T-cell (primary cell): ENCODE data around the gene CDH22. TPM values are rescaled to one million over a fixed set of nuclear protein-coding genes. Genes with fewer than 3 reads are reported as not detected.

Experiments
- ATAC-seq, 4 experiments: fragments of 200-7000 bp in 3 of 4; fragments of 150-1000 bp in 1 of 4; cut with Tn5 transposase; replicated peaks in 1 of 4; 1 replicate in 3 of 4; 2 replicates in 1 of 4; pipeline ENCODE4 v1.10.0; 2021; ENCODE audit warnings: moderate library complexity in 3 of 4, mild to moderate bottlenecking in 2 of 4, moderate number of reproducible peaks in 1 of 4
- CTCF ChIA-PET, 2 donors: fragments of 300-600 bp; sonication (Branson Sonifier 250); formaldehyde crosslinking; loops; one replicate each; lab custom pipeline; 2022; ENCODE audit warnings: antibody characterized with exemption in 2 of 2; lab: Charles Lee
- POLR2A ChIA-PET, 2 donors: fragments of 300-600 bp; sonication (Branson Sonifier 250); formaldehyde crosslinking; loops; one replicate each; lab custom pipeline; 2022; ENCODE audit warnings: antibody characterized with exemption in 2 of 2; lab: Charles Lee
- DNase-seq, 35 experiments: peaks; one replicate each; pipeline versions ENCODE4 v3.0.0 to v3.0.0-alpha.2; 2013 to 2023
- H3K27ac ChIP-seq: one replicate; pipeline ENCODE4 v1.5.1; 2013; ENCODE audit warnings: low read length
- H3K27me3 ChIP-seq, 2 experiments: replicated peaks in 1 of 2; 1 replicate in 1 of 2; 2 replicates in 1 of 2; pipeline versions ENCODE4 v1.6.1 to v1.7.0; 2013; ENCODE audit warnings: low read length in 1 of 2, mixed read lengths in 1 of 2; ENCODE audit not compliant: control insufficient read depth in 2 of 2, insufficient read depth in 2 of 2; ENCODE audit errors: extremely low read depth in 1 of 2
- H3K36me3 ChIP-seq, 2 donors: 1 replicate in 1 of 2; 2 replicates in 1 of 2; pipeline versions ENCODE4 v1.6.1 to v1.7.0; 2013; ENCODE audit warnings: low read length in 1 of 2; ENCODE audit not compliant: control insufficient read depth in 2 of 2, insufficient read depth in 1 of 2; ENCODE audit errors: extremely low read depth in 1 of 2
- H3K4me1 ChIP-seq, 2 experiments: 1 replicate in 1 of 2; 2 replicates in 1 of 2; pipeline versions ENCODE4 v1.6.1 to v1.7.0; 2013; ENCODE audit warnings: low read length in 2 of 2, mixed read lengths in 1 of 2; ENCODE audit not compliant: insufficient read depth in 2 of 2, control insufficient read depth in 1 of 2; ENCODE audit errors: extremely low read depth in 1 of 2
- H3K4me3 ChIP-seq, 2 donors: 1 replicate in 1 of 2; 2 replicates in 1 of 2; pipeline versions ENCODE4 v1.5.1 to v1.7.0; 2013; ENCODE audit warnings: mild to moderate bottlenecking in 2 of 2, low read length in 1 of 2, moderate library complexity in 1 of 2; ENCODE audit not compliant: control insufficient read depth in 1 of 2; ENCODE audit errors: extremely low read depth in 1 of 2
- H3K9me3 ChIP-seq: 2 replicates; pipeline ENCODE4 v1.7.0; 2013
- H3K27ac Mint-ChIP-seq, 2 donors: one replicate each; pipeline ENCODE4 v1.8.0; 2020 to 2021; ENCODE audit warnings: mild to moderate bottlenecking in 2 of 2, mixed read lengths in 2 of 2
- H3K27me3 Mint-ChIP-seq, 2 donors: one replicate each; pipeline ENCODE4 v1.8.0; 2021 to 2022; ENCODE audit warnings: mixed read lengths in 2 of 2
- H3K36me3 Mint-ChIP-seq: one replicate; pipeline ENCODE4 v1.8.0; 2021; ENCODE audit warnings: mixed read lengths
- H3K4me1 Mint-ChIP-seq, 3 donors: one replicate each; pipeline ENCODE4 v1.8.0; 2020 to 2022; ENCODE audit warnings: mixed read lengths in 3 of 3, mild to moderate bottlenecking in 1 of 3
- H3K4me3 Mint-ChIP-seq, 3 donors: one replicate each; pipeline ENCODE4 v1.8.0; 2020 to 2022; ENCODE audit warnings: mild to moderate bottlenecking in 3 of 3, mixed read lengths in 3 of 3, moderate library complexity in 3 of 3
- H3K9me3 Mint-ChIP-seq, 3 donors: one replicate each; pipeline ENCODE4 v1.8.0; 2020 to 2022; ENCODE audit warnings: mixed read lengths in 3 of 3
- WGBS: methylation state at CpG from one replicate; pipeline ENCODE4 v1.1.5; 2013; ENCODE audit warnings: missing lambda C conversion rate; ENCODE audit not compliant: insufficient coverage; 5-methylcytosine and 5-hydroxymethylcytosine counted together
- total RNA-seq, 35 experiments: library from RNA in 6 of 35; stranded (reverse) in 6 of 35; fragments of 120-200 nt in 1 of 35; gene quantifications; one replicate each; pipeline versions ENCODE4 v1.2.1 to v1.2.4 and lab custom pipeline; 2013 to 2026

CDH22 gene
- total RNA-seq, 5 donors from 2014 or later (not counting 1 experiment from before 2014, with no cell fraction given), result not detected

DNA sequence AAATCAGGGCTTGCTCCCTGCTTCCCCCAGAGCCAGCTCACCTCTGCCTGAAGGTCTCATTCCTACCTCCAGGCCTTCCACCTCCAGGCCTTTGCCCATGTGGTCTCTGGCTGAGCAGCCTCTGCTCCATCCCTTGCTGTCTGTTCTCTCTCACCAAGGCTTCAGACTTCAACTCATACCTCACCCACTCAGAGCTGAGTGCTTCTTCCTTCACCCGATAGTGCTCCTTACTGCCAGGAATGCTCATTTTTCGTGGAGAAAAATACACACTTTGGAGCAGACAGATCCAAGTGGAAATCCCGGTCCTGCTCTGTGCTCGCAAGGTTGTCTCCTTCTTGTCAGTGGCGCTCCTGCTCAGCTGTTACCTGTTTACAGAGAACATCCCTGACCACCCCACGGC lies 7.0 kb upstream of the CDH22 start:
- Histone ChIP-seq H3K27me3 (peaks cover 17 to 82% of the 10 kb centered on the region in 2 experiments), H3K36me3 (no peaks in the 10 kb centered on the region), H3K27ac (no peak overlapping the region), H3K4me1 (peaks cover 0 to 9% of the 10 kb centered on the region in 2 experiments), H3K9me3 (no peaks in the 10 kb centered on the region), H3K4me3 (no peak overlapping the region)
- no peak overlapping the region for H3K4me3 Mint-ChIP-seq
- H3K4me1 Mint-ChIP-seq, result peaks cover 4 to 15% (median 7%) of the 10 kb centered on the region in 3 donors
- no peaks in the 10 kb centered on the region for H3K36me3 Mint-ChIP-seq
- peaks cover 62 to 85% of the 10 kb centered on the region in 2 donors for H3K27me3 Mint-ChIP-seq
- 81% methylated on average over 6 of the region's 6 CpGs for WGBS
- DNase-seq (no peak), ATAC-seq (no peak)
- CTCF ChIA-PET, result no interaction called here
- no peak overlapping the region for H3K27ac Mint-ChIP-seq
- POLR2A ChIA-PET, result no interaction called here
- H3K9me3 Mint-ChIP-seq, result no peaks in the 10 kb centered on the region

DNA sequence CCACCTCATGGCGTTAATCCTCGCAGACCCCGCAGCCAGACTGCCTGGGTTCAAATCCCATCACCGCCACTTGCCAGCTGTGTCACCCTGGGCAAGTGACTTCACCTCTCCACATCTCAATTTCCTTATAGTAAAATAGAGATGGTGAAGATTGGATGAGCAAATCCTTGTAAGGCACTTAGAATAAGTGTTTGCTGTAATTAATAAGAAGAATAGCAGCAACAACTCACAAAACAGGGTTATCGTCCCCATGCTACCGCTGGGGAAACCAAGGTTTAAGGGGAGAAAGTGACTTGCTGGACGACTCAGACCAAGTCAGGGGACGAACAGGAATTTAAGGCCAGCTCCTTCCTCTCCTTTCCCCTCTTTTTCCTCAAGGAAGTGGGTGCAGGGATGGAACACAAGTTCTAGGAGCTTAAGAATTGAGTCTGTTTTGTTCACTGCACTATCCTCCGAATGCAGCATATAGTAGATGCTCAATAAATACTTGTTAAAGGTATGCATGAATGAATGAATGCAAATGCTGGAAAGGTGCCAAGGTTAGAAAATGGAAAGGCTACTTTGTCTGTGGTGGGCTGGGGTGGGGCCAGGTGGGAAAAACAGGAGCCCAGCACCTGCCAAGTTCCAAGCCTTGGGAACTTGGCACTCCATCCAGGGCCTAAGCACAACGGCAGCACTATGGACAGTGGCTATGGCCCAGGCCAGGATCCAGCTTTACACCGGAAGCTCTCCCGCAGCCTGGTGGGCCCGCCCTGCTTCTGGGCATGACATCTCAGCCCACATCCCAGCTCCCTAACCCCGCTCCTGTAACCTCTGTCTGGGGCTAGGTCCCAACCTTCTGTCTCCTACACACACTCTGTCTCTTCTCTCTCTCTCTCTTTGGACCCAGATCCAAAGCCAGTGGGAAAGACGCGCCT lies 4.9 kb upstream of the CDH22 start:
- ChIA-PET POLR2A (no interaction called here), CTCF (no interaction called here)
- Mint-ChIP-seq H3K9me3 (no peaks in the 10 kb centered on the region), H3K27me3 (peaks cover 65 to 86% of the 10 kb centered on the region in 2 donors), H3K36me3 (no peaks in the 10 kb centered on the region), H3K4me3 (no peak overlapping the region), H3K4me1 (peaks cover 8 to 17% (median 17%) of the 10 kb centered on the region in 3 donors), H3K27ac (peak overlapping the region in 1 of 2 donors; percentile 77)
- H3K4me1 ChIP-seq, result peaks cover 0 to 13% of the 10 kb centered on the region in 2 experiments
- WGBS, result 85% methylated on average over 4 of the region's 16 CpGs
- H3K27me3 ChIP-seq, result peaks cover 17 to 94% of the 10 kb centered on the region in 2 experiments
- H3K36me3 ChIP-seq, result no peaks in the 10 kb centered on the region
- no peak for ATAC-seq
- H3K9me3 ChIP-seq, result no peaks in the 10 kb centered on the region
- no peak overlapping the region for H3K27ac ChIP-seq
- no peak overlapping the region for H3K4me3 ChIP-seq
- DNase-seq, result no peak

DNA sequence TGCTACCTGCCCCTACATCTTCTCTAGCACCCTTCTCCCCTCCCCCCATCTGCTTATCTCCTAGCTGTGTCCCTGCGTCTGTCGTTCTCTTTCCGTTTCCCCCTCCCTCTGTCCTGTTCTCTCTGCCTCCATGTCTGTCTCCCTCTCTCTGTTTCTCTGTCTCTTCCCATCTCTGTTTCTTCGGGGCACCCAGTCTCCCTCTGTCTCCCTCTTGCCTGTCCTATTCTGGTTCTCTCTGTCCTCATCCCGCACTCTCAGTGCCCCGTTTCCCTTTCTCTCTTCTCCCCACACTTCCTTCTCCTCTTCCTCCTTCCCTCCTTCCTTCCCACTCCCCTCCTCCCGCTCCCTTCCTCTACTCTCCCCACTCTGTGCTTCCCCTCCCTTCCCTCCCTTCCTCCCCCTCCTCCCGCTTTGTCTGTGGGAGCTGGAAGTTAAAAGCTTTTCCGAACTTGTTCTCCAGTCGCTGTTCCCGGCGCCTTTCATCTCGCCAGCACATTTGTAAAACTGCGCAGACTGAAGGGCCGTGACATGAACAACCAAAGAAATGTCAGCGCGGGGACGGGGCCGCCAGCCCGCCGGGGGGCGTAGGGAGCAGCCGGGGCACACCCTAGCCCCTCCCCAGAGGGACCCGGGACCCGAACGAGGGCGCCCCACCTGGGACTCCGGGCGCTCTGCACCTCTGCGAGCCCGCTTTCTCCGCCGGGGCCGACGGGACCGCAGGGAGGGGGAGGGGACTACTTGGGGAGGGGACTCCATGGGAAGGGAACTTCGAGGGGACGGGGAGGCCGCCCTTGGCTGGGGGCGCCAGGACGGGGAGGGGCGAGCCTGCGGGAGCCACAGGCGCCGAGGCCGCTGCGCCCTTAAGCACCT lies 4.0 kb upstream of the CDH22 start:
- Histone ChIP-seq H3K9me3 (no peaks in the 10 kb centered on the region), H3K36me3 (no peaks in the 10 kb centered on the region), H3K4me3 (no peak overlapping the region), H3K27ac (no peak overlapping the region), H3K4me1 (peaks cover 0 to 17% of the 10 kb centered on the region in 2 experiments), H3K27me3 (peaks cover 17 to 89% of the 10 kb centered on the region in 2 experiments)
- ChIA-PET CTCF (interaction anchor here in 1 of 2 donors (0.6 kb wide), 2 partner anchors 63 to 130 kb away, joined by 3 to 4 read pairs; no protein-coding TSS in a partner anchor), POLR2A (no interaction called here)
- Mint-ChIP-seq H3K4me1 (peaks cover 8 to 17% (median 17%) of the 10 kb centered on the region in 3 donors), H3K4me3 (peak overlapping the region in 1 of 3 donors; percentile 45), H3K27me3 (peaks cover 65 to 80% of the 10 kb centered on the region in 2 donors), H3K36me3 (no peaks in the 10 kb centered on the region), H3K27ac (peak overlapping the region in 1 of 2 donors; percentile 50), H3K9me3 (no peaks in the 10 kb centered on the region)
- DNase-seq (peak in 1 of 35 experiments; percentile 18), ATAC-seq (peak in 1 of 4 experiments; percentile 30)
- 3% methylated on average over 22 of the region's 47 CpGs for WGBS

DNA sequence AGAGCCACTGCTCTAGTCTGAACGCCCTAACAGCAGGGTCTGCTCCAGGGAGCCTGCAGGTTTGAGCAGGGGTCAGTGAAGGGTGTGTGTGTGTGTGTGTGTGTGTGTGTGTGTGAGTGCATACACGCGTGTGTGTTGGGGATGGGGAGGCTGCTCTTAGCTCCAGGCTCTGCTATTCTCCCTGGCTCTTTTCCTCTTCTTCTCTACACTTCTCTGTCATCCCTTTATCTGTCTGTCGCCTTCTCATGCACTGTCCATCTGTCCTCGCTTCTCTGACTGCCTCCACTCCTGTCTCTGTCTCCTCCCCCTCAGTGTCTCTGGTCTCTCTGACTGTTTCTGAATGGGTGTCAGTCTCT lies 3.4 kb upstream of the CDH22 start:
- peaks cover 8 to 21% (median 20%) of the 10 kb centered on the region in 3 donors for H3K4me1 Mint-ChIP-seq
- H3K4me1 ChIP-seq, result peaks cover 0 to 23% of the 10 kb centered on the region in 2 experiments
- 19% methylated on average over 2 of the region's 5 CpGs for WGBS
- H3K36me3 ChIP-seq, result no peaks in the 10 kb centered on the region
- peak overlapping the region in 1 of 3 donors; percentile 45 for H3K4me3 Mint-ChIP-seq
- H3K27me3 Mint-ChIP-seq, result peaks cover 68 to 79% of the 10 kb centered on the region in 2 donors
- ChIA-PET CTCF (interaction anchor here in 1 of 2 donors (0.6 kb wide), 2 partner anchors 64 to 131 kb away, joined by 3 to 4 read pairs; no protein-coding TSS in a partner anchor), POLR2A (no interaction called here)
- no peaks in the 10 kb centered on the region for H3K9me3 Mint-ChIP-seq
- DNase-seq (no peak), ATAC-seq (no peak)
- no peak overlapping the region for H3K27ac ChIP-seq
- H3K4me3 ChIP-seq, result no peak overlapping the region
- H3K27me3 ChIP-seq, result peaks cover 18 to 90% of the 10 kb centered on the region in 2 experiments
- peak overlapping the region in 1 of 2 donors; percentile 50 for H3K27ac Mint-ChIP-seq
- H3K36me3 Mint-ChIP-seq, result no peaks in the 10 kb centered on the region
- H3K9me3 ChIP-seq, result no peaks in the 10 kb centered on the region

DNA sequence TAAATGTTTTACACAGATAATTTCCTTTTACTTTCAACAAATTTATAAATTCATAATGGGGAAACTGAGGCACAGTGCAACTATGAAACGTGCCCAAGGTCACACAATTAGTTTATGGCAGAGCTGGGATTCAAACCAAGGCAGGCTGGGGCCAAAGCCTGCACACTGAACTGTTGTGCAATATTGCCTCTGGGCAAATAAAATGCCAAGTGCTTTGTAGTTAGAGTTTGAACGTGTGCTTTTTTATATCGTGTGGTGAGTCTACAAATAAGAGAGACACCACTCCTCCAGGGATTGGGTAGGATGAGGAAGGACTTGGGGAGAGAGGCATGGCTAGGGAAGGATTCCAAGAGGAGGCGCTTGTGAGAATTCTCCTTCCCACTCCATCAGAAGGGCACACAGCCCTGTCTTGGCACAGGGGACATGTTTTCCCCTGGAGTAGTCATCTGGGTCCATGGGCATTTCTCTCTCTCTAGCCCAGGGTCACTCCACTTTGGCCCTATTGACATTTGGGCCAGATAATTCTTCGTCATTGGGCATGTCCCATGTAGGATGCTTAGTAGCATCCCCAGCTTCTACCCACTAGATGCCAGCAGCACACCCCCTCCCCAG lies 2.8 kb upstream of the CDH22 start:
- ChIA-PET POLR2A (no interaction called here), CTCF (no interaction called here)
- ATAC-seq, result no peak
- H3K9me3 Mint-ChIP-seq, result no peaks in the 10 kb centered on the region
- 20% methylated on average over 1 of the region's 5 CpGs for WGBS
- H3K27ac ChIP-seq, result no peak overlapping the region
- H3K4me3 ChIP-seq, result no peak overlapping the region
- H3K36me3 ChIP-seq, result no peaks in the 10 kb centered on the region
- no peak overlapping the region for H3K27ac Mint-ChIP-seq
- H3K36me3 Mint-ChIP-seq, result no peaks in the 10 kb centered on the region
- peaks cover 8 to 25% (median 22%) of the 10 kb centered on the region in 3 donors for H3K4me1 Mint-ChIP-seq
- peaks cover 71 to 79% of the 10 kb centered on the region in 2 donors for H3K27me3 Mint-ChIP-seq
- peaks cover 0 to 23% of the 10 kb centered on the region in 2 experiments for H3K4me1 ChIP-seq
- peaks cover 24 to 91% of the 10 kb centered on the region in 2 experiments for H3K27me3 ChIP-seq
- H3K9me3 ChIP-seq, result no peaks in the 10 kb centered on the region
- no peak overlapping the region for H3K4me3 Mint-ChIP-seq
- no peak for DNase-seq
